HepG2 (cell line): ENCODE measurements around the gene NCOA7. TPM values are rescaled to one million over a fixed set of nuclear protein-coding genes. Genes with fewer than 3 reads are reported as not detected.

Experiments
- AKNA ChIP-seq: sonication (generic); formaldehyde crosslinking; IDR thresholded peaks from 2 replicates; pipeline ENCODE4 v1.4.0; 2020; ENCODE audit warnings: missing genetic modification reagents, borderline replicate concordance
- MEIS1 ChIP-seq: sonication (generic); formaldehyde crosslinking; IDR thresholded peaks from 2 replicates; pipeline ENCODE4 v1.9.0; 2021; ENCODE audit warnings: mild to moderate bottlenecking, missing genetic modification reagents, moderate library complexity, borderline replicate concordance
- SNRNP70 ChIP-seq: fragments of 200-400 bp; formaldehyde crosslinking; IDR thresholded peaks from 2 replicates; pipeline ENCODE4 v1.6.1; 2017; ENCODE audit warnings: mild to moderate bottlenecking, low read depth, low read length, moderate library complexity
- ZBTB44 ChIP-seq: sonication (generic); formaldehyde crosslinking; IDR thresholded peaks from 2 replicates; pipeline ENCODE4 v1.4.0; 2020; ENCODE audit warnings: missing genetic modification reagents
- ZSCAN12 ChIP-seq: sonication (generic); formaldehyde crosslinking; IDR thresholded peaks from 2 replicates; pipeline ENCODE4 v1.9.0; 2021; ENCODE audit warnings: mild to moderate bottlenecking, missing genetic modification reagents
- polyA plus RNA-seq, 8 experiments: library from polyadenylated mRNA; depleted of rRNA in 3 of 8; stranded (reverse) in 7 of 8; unstranded in 1 of 8; fragments of >200 nt; fragmentation: Illumina TruSeq in 4 of 8; extraction: Trizol in 4 of 8; gene quantifications; 2 replicates each; pipeline versions ENCODE4 v1.2.1 to v1.2.3, GENCODE V29; 2011 to 2016; ENCODE audit warnings: low read depth in 4 of 8, missing spikeins in 1 of 8, mixed read lengths in 1 of 8; ENCODE audit not compliant: insufficient read depth in 1 of 8
- total RNA-seq, 5 experiments: library from RNA; depleted of rRNA; stranded (reverse); fragments of >200 nt; fragmentation: Illumina TruSeq; extraction: Trizol; gene quantifications; 2 replicates each; pipeline ENCODE4 v1.2.3, GENCODE V29; 2016; ENCODE audit warnings: low read depth in 1 of 5

Gene NCOA7
- total and polyA plus RNA-seq, 2 of the 13 experiments (the other 11 are each of a cell fraction or from before 2014, with no cell fraction given), result 13.6 to 20.8 TPM

GRCh38 chr6:125858427-125859320 is 67.9 kb downstream of the NCOA7 start (continued):
- TF ChIP-seq AKNA, result no peak
- no peak for TF ChIP-seq ZSCAN12 (CRISPR knock-in tag)
- TF ChIP-seq MEIS1, result no peak
- TF ChIP-seq ZBTB44 (CRISPR knock-in tag), result no peak
- TF ChIP-seq SNRNP70, result no peak
